Cortex of kidney (tissue), 1 donor: Measurements from ENCODE around the gene COL23A1.
"Not testable (repeated sequence)": the region's sequence is repeated elsewhere in the genome, so short reads cannot be mapped to it uniquely, and the experiment has no call there.

Experiments
- DNase-seq: peaks from one replicate; lab custom pipeline; 2025; lab: John Stamatoyannopoulos, UW

The COL23A1 gene

GRCh38 chr5:178320281-178320855, 269.8 kb downstream of the COL23A1 start:
- no peak for DNase-seq

GRCh38 chr5:178319541-178320041, 270.6 kb downstream of the COL23A1 start:
- DNase-seq: no peak

DNA sequence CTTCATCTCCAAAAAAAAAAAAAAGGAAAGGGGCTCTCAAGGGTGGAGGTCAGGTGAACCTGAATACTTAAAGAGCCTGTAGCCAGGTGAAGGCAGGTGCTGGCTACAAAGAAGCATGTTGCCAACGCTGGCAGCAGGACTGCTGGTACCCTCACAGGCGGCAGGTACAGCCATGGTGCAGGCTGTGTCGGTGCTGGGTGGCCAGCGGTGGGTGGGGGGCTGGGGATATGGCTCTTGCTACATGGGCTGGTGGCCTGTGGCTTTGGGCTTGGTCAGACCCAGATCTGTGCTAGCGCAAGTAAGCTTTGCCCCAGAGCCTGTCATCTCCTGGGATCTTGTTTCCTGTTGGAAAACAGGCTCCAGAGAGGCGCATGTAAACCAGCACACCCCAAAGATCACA, 271.3 kb downstream of the COL23A1 start:
- DNase-seq: no peak

DNA sequence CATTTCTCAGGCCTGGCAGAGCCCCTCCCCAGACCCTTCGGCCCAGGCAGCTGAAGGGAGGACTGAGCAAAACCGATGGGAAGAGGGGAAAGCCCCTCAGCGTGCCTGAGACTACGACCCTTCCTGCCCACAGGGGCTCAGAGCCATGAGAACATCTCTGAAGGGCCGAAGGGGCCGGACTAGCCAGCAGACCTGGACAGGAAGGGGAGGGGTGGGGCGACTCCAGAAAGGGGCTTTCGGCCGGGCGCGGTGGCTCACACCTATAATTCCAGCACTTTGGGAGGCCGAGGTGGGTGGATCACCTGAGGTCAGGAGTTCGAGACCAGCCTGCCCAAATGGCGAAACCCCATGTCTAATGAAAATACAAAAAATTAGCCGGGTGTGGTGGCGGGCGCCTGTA, 271.8 kb downstream of the COL23A1 start:
- no peak for DNase-seq

- DNase-seq: not testable (repeated sequence)
These were observed 272.5 kb downstream of the COL23A1 start for GRCh38 chr5:178317727-178318126.

DNA sequence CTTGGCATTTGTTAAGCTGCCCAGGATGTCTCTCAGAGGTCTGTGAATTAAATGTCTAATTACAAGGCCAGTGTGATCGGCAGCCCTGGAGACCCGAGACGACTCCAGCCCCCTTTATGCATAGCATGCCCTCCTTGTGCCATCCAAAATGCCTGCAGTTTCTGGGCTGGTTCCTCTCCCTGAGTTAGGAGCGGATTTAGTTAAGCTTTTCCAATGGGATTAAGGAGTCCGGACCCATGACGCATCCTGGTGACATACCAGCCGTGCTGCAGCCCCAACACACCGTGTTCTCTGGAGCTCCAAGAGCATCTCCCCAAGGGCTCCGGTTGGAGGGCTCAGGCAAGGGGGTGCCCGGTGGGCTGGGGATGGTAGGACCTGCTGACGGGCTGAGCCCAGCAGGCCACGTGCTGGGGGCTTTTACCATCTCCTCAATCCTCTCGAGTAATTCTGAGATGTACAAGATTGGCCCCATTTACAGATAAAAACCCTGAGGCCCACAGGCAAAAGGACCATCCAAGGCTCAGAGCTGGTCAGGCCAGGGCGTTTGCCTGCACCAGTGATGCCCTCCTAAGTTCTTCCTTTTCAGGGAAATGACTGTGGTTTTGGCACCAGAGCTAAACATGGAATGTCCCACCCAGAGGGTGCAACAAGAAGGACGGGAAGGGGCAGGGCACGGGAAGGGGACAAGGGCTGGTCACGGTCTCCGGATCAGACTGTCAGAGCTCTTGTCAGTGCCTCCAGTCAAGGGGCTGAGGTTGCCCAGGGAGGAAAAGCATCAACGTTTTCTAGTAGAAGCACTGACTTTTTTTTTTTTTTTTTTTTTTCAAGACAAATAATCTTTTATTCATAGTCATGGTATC, 275.0 kb downstream of the COL23A1 start:
- DNase-seq: no peak

GRCh38 chr5:178314061-178314660, 276.0 kb downstream of the COL23A1 start:
- DNase-seq: no peak

GRCh38 chr5:178313316-178313715, 276.9 kb downstream of the COL23A1 start:
- DNase-seq: no peak

DNA sequence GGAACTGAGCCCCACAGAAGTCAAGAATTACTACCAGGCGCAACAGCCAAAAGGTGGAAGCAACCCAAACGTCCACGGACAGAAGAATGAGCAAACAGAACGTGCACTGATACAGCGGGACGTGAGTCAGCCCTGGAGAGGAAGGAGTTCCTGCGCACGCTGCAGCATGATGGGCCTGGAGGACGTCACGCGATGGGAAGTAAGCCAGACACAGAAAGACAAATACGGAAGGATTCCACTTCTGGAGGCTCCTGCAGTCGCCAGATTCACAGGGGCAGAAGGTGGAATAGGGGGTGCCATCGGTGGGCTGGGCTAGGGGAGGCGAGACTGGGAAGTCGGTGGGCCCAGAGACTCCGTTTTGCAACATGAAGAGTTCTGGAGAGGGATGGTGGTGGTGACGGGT, 277.3 kb downstream of the COL23A1 start:
- DNase-seq: no peak

DNA sequence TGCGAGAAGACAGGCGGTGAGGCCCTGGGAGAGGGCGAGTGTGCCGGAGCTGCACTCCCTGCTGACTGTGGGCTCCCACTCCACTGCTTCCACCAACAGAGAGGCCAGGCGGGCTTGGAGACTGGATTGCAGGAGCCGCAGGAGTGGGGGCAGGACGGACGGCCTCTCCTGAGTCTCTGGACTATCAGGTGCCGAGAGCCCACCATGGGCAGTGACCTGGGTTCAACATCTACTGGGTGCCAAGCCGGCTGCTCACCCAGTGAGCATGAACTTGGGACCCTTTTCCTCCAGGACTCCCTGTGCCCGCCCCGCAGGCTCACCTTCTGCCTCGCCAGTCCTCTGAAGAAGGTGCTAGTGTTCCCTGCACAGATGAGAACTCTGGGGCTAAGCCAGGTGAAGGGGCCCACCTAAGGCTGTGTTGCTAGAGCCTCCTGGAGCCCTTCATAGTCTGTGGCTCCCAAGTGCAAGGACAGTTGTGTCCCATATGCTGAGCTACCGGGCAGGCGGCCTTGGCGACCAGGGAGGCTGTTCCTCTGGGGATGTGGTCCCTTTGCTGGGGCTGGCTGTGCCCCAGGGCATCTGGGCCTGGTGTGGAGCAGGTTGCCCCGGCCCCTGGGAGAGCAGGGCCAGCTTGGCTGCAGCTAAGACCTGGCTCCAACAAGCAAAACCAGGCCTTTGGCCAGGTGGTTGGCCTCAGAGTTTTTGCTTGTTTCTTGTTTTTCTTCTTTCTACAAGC, 279.9 kb downstream of the COL23A1 start:
- no peak for DNase-seq

GRCh38 chr5:178309271-178310013, 280.8 kb downstream of the COL23A1 start:
- no peak for DNase-seq

- no peak for DNase-seq
These were observed 281.6 kb downstream of the COL23A1 start for GRCh38 chr5:178308541-178309092.

GRCh38 chr5:178307267-178308045, 282.7 kb downstream of the COL23A1 start:
- DNase-seq: no peak

DNA sequence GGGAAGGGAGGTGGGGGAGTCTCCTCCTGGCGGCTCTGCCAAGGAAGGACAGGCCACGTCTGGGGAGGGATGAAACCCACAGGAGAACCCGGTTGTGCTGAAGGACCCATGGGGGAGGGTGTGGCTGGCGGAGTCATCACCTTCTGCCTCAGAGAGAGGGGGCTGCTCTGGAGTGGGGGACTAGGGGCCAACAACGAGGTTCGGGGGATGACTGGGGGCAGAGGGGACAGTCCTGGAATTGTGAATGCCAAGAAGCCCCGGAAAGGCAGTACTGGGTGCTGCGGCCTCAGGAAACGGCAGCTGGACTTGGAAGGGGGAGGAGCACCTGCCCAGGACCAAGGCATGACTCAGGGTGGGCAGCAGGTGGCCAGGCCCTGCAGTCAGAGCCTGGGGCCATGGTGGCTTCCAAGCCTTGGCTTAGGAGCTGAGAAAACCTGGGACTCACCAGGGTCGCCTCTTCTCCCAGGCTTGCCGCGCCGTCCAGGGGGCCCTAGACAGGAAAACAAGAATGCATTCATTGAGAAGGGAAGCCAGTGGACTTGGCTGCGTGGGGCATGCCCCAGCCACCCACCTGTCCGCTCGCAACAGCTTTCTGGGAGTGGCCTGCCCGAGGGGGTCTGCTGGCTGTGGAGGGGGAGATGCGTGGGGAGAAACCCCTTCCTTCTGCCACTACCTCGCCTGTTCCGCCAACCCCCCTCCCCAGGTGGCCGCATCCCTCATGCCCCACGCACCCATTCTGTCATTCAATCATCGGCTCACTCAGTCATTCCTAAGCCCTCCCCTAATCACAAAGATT, 283.6 kb downstream of the COL23A1 start:
- no peak for DNase-seq

DNA sequence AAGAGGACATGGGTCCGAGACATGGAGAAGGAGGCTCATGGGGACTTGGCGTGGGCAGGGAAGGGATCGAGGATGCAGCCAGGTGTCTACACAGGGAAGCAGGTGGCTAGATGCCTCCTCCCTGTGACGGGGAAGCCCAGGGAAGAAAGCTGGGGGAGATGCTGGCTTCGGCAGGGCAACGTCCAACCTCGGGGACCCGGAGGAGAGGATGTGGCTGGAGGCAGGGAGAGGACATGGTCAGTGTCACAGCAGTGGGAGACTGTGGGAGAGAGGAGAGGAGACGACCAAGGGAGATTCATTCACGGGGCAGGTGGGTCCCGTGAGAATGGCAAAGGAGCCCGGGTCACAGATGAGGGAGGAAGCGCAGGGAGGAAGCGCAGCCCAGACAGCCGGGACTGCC, 284.4 kb downstream of the COL23A1 start:
- DNase-seq: no peak

DNA sequence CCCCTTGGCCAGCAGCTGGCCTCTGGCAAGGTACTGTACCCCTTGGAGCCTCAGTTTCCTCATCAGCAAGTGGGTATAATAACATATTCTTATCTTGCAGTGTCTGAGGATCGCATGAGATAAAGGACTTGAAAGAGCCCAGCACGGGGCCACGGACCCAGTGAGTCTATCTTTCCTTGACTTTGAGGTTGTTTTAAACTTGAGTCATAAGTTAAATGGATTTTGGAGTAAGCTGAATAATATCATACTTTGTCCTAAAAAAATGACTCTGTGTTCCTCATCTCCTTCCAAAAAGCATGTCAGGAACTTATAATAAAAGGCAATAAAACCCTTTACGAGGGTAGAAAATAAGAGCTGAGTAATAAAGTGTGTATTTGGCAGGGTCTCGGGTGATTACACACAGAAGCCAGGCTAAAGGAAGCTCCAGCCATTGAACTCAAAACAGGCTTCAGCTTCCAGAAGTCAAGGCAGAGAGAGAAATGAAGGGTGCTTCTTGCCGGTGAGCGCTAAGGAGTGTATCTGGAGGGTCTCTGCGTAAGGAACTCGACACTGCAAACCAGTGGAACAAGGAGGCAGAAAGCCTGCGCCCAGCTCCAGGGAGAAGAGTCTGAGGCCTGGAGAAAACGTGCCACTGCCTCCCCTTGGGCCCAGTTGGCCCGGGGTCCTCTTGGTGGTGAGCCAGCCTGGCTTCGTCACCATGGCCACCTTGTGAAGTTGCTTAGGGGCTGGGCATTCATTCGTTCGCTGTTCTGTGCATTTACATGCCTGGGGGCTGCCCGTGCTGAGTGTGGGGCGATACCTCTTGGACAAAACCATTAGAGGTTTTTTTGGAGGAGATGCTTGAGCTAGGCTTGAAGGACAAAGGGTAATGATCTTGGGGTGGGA, 285.2 kb downstream of the COL23A1 start:
- DNase-seq: no peak

- DNase-seq: no peak
These were observed 286.2 kb downstream of the COL23A1 start for GRCh38 chr5:178304016-178304415.

DNA sequence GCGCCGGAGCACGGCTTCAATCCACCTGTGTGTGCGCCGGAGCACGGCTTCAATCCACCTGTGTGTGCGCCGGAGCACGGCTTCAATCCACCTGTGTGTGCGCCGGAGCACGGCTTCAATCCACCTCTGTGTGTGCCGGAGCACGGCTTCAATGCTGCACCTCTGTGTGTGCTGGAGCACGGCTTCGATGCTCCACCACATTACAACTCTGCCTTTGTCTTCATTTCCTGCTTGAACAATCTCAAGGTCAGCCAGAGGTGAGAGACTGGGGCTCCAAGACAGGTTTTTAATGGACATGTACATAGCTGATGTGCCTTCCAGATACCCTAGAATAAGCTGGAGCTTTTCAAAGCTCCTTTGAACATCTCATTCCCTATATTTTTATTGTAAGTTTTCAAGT, 287.9 kb downstream of the COL23A1 start:
- DNase-seq: not testable (repeated sequence)

DNA sequence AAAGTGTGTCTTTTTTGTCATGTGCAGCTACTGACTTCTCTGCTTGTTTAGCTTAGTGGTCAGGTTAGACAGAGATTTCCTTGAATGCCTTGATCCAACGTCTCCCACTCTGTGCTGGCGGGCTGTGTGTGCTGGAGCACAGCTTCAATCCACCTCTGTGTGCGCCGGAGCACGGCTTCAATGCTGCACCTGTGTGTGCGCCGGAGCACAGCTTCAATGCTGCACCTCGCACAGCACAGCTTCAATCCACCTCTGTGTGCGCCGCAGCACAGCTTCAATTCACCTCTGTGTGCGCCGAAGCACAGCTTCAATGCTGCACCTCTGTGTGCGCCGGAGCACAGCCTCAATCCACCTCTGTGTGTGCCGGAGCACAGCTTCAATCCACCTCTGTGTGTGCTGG, 288.6 kb downstream of the COL23A1 start:
- DNase-seq: no peak
